ENCODE results near the gene ETNK2. TPM values are rescaled to one million over a fixed set of nuclear protein-coding genes. Genes with fewer than 3 reads are reported as not detected.

Gene ETNK2
- total and polyA plus RNA-seq, 3 experiments from 2014 or later = 0.91 to 6.1 (median 1.1) TPM

GRCh38 chr1:204110894-204111633 lies 40.8 kb downstream of the ETNK2 start:
- ChIA-PET POLR2A (no interaction called here), CTCF (no interaction called here)
- Histone ChIP-seq H3K9me3 (ENCODE audit: low read length) (no peaks in the 10 kb centered on the region), H3K4me1 (ENCODE audit: insufficient read depth, low read length) (no peaks in the 10 kb centered on the region), H3K4me3 (ENCODE audit: low read length) (no peak overlapping the region), H3K36me3 (ENCODE audit: insufficient read depth, low read length) (no peaks in the 10 kb centered on the region), H3K27me3 (ENCODE audit: insufficient read depth, low read length, poor library complexity, severe bottlenecking) (no peaks in the 10 kb centered on the region), H3K27ac (ENCODE audit: low read depth, low read length) (no peak overlapping the region)
- H3K27ac Mint-ChIP-seq = peak overlapping the region in 2 of 8 donors; percentile 3 to 55
- H3K4me3 Mint-ChIP-seq = no peak overlapping the region
- H3K27me3 Mint-ChIP-seq = no peaks in the 10 kb centered on the region
- H3K36me3 Mint-ChIP-seq = peaks cover 0 to 1% (median 0%) of the 10 kb centered on the region in 3 donors
- H3K4me1 Mint-ChIP-seq = peaks cover 5 to 15% (median 9%) of the 10 kb centered on the region in 3 donors
- no peak for DNase-seq
- no peaks in the 10 kb centered on the region for H3K9me3 Mint-ChIP-seq

DNA sequence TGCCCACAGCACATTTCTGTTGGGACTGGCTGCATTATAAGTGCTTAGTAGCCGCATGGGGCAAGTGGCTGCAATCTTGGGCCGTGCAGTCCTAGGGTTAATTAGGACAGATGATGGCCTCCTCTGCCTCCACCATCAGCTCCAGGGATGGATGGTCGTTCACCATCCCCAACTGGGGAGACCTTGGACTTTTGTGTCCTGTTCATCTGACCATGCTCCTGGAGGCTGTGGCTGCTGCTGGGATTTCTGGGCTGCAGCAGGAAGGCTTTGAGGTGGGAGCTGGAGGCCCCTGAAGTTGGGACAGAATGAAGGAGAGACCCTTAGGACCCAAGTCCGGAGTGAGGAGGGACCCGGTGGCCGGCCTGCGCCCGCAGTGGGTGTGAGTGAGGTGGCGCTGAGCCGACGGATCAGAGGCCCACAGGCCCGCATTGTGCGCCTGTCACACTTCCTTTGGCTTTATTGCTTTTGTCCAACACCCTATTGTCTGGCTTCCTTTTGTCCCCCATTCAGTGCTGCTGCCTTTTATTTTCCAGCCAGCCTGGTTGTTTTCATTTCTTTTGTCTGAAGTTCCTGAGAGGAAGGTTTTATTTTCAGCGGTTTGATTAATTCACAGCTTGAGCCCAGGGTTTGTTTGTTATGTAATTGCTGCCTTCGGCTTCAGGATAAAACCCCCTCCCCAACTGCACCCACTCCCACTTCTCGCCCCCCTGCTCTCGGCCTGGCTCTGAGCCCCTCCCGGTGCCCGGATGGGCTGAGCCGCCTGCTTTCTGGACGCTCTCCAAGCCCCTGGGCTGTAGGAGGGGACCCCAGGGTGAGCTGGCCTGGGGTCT lies 43.3 kb downstream of the ETNK2 start:
- POLR2A ChIA-PET = no interaction called here
- CTCF ChIA-PET = interaction anchor here (1.2 kb wide), 1 partner anchor 21 kb away, joined by 3 read pairs; no protein-coding TSS in a partner anchor
- peaks cover 22% of the 10 kb centered on the region for H3K4me1 ChIP-seq (ENCODE audit: insufficient read depth, low read length)

GRCh38 chr1:204107892-204108291 lies 44.0 kb downstream of the ETNK2 start:
- H3K4me1 ChIP-seq (ENCODE audit: insufficient read depth, low read length) = peaks cover 28% of the 10 kb centered on the region
- POLR2A ChIA-PET = no interaction called here
- H3K27ac ChIP-seq (ENCODE audit: low read depth, low read length) = no peak overlapping the region
- H3K4me3 Mint-ChIP-seq = no peak overlapping the region
- peak overlapping the region in 5 of 8 donors; percentile 17 to 80 (median 47) for H3K27ac Mint-ChIP-seq
- no peaks in the 10 kb centered on the region for H3K27me3 Mint-ChIP-seq
- no peaks in the 10 kb centered on the region for H3K27me3 ChIP-seq (ENCODE audit: insufficient read depth, low read length, poor library complexity, severe bottlenecking)
- no peaks in the 10 kb centered on the region for H3K9me3 Mint-ChIP-seq
- no peak overlapping the region for H3K4me3 ChIP-seq (ENCODE audit: low read length)
- no peak for DNase-seq
- peaks cover 0 to 1% (median 0%) of the 10 kb centered on the region in 3 donors for H3K36me3 Mint-ChIP-seq
- peaks cover 34 to 46% (median 39%) of the 10 kb centered on the region in 3 donors for H3K4me1 Mint-ChIP-seq
- H3K36me3 ChIP-seq (ENCODE audit: insufficient read depth, low read length) = no peaks in the 10 kb centered on the region
- no peaks in the 10 kb centered on the region for H3K9me3 ChIP-seq (ENCODE audit: low read length)
- CTCF ChIA-PET = interaction anchor here (1.2 kb wide), 1 partner anchor 21 kb away, joined by 3 read pairs; no protein-coding TSS in a partner anchor

More for the DNA sequence above, 43.3 kb downstream of the ETNK2 start:
- Mint-ChIP-seq H3K4me3 (no peak overlapping the region), H3K9me3 (no peaks in the 10 kb centered on the region), H3K36me3 (peaks cover 0 to 1% (median 0%) of the 10 kb centered on the region in 3 donors), H3K27ac (peak overlapping the region in 5 of 8 donors; percentile 23 to 92 (median 58)), H3K27me3 (no peaks in the 10 kb centered on the region), H3K4me1 (peaks cover 28 to 40% (median 33%) of the 10 kb centered on the region in 3 donors)
- no peak overlapping the region for H3K27ac ChIP-seq (ENCODE audit: low read depth, low read length)
- H3K9me3 ChIP-seq (ENCODE audit: low read length) = no peaks in the 10 kb centered on the region
- no peaks in the 10 kb centered on the region for H3K27me3 ChIP-seq (ENCODE audit: insufficient read depth, low read length, poor library complexity, severe bottlenecking)
- no peak overlapping the region for H3K4me3 ChIP-seq (ENCODE audit: low read length)
- no peaks in the 10 kb centered on the region for H3K36me3 ChIP-seq (ENCODE audit: insufficient read depth, low read length)
- DNase-seq = no peak

- Histone ChIP-seq H3K4me1 (ENCODE audit: insufficient read depth, low read length) (peaks cover 39% of the 10 kb centered on the region), H3K27me3 (ENCODE audit: insufficient read depth, low read length, poor library complexity, severe bottlenecking) (no peaks in the 10 kb centered on the region), H3K4me3 (ENCODE audit: low read length) (no peak overlapping the region), H3K27ac (ENCODE audit: low read depth, low read length) (no peak overlapping the region), H3K9me3 (ENCODE audit: low read length) (no peaks in the 10 kb centered on the region), H3K36me3 (ENCODE audit: insufficient read depth, low read length) (no peaks in the 10 kb centered on the region)
- no peaks in the 10 kb centered on the region for H3K27me3 Mint-ChIP-seq
- no peak overlapping the region for H3K4me3 Mint-ChIP-seq
- CTCF ChIA-PET = interaction anchor here (1.2 kb wide), 1 partner anchor 22 kb away, joined by 3 read pairs; no protein-coding TSS in a partner anchor
- peaks cover 42 to 56% (median 48%) of the 10 kb centered on the region in 3 donors for H3K4me1 Mint-ChIP-seq
- no peaks in the 10 kb centered on the region for H3K9me3 Mint-ChIP-seq
- POLR2A ChIA-PET = no interaction called here
- H3K27ac Mint-ChIP-seq = peak overlapping the region in 7 of 8 donors; percentile 45 to 80 (median 75)
- DNase-seq = no peak
- H3K36me3 Mint-ChIP-seq = no peaks in the 10 kb centered on the region
Observed at GRCh38 chr1:204106825-204107224, 45.0 kb downstream of the ETNK2 start.

- Histone ChIP-seq H3K4me3 (ENCODE audit: low read length) (no peak overlapping the region), H3K36me3 (ENCODE audit: insufficient read depth, low read length) (no peaks in the 10 kb centered on the region), H3K27me3 (ENCODE audit: insufficient read depth, low read length, poor library complexity, severe bottlenecking) (no peaks in the 10 kb centered on the region), H3K4me1 (ENCODE audit: insufficient read depth, low read length) (peaks cover 42% of the 10 kb centered on the region), H3K9me3 (ENCODE audit: low read length) (no peaks in the 10 kb centered on the region), H3K27ac (ENCODE audit: low read depth, low read length) (peak overlapping the region; percentile 43)
- Mint-ChIP-seq H3K4me1 (peaks cover 45 to 60% (median 54%) of the 10 kb centered on the region in 3 donors), H3K27ac (peak overlapping the region; percentile 74 to 98 (median 92)), H3K36me3 (no peaks in the 10 kb centered on the region), H3K4me3 (peak overlapping the region in 6 of 7 donors; percentile 44 to 89 (median 71)), H3K27me3 (no peaks in the 10 kb centered on the region), H3K9me3 (no peaks in the 10 kb centered on the region)
- CTCF ChIA-PET = no interaction called here
- POLR2A ChIA-PET = no interaction called here
- no peak for DNase-seq
Observed at GRCh38 chr1:204105131-204105515, 46.7 kb downstream of the ETNK2 start.

DNA sequence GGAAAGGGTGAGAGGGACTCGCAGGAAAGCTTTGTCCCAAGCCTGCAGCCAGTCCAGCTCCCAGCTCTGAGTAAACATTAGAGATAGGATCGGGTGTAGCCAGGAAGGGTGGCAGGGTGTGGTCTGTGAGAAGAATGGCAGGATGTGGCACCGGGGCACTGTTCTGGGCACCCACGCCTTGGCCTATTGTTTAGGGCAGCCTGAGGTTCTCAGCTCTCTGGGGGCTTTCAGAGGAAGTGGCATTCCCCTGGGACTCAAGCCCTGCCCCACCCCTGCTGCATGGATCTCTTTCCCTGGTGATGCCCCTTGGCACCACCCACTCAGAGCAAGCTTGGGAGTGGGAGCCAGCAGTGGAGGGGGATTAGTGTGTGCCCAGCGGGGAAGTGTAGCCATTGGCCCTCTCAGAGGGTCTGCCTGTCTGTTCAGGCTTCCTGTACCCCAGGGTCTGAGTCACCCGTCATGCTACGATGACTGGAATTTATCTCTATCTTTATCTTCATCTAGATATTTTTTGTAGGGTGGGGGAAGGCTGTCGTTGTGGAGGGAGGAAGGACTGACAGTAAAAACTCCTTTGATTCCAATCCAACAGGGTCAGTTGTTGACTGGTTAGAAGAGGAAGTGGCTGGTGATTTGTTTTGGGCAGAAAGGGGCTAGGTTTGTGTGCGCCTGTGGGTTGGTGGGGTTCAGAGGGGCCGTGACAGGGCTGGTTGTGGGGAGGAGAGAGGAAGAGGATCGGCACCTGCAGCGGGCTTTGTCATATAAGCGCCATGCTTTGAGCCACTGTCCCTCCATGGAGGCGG lies 47.3 kb downstream of the ETNK2 start:
- Histone ChIP-seq H3K36me3 (ENCODE audit: insufficient read depth, low read length) (no peaks in the 10 kb centered on the region), H3K27ac (ENCODE audit: low read depth, low read length) (peak overlapping the region; percentile 54), H3K4me3 (ENCODE audit: low read length) (no peak overlapping the region), H3K9me3 (ENCODE audit: low read length) (no peaks in the 10 kb centered on the region), H3K27me3 (ENCODE audit: insufficient read depth, low read length, poor library complexity, severe bottlenecking) (no peaks in the 10 kb centered on the region), H3K4me1 (ENCODE audit: insufficient read depth, low read length) (peaks cover 42% of the 10 kb centered on the region)
- Mint-ChIP-seq H3K9me3 (no peaks in the 10 kb centered on the region), H3K27ac (peak overlapping the region; percentile 74 to 98 (median 92)), H3K4me3 (peak overlapping the region in 6 of 7 donors; percentile 44 to 89 (median 71)), H3K36me3 (no peaks in the 10 kb centered on the region), H3K4me1 (peaks cover 45 to 60% (median 54%) of the 10 kb centered on the region in 3 donors), H3K27me3 (no peaks in the 10 kb centered on the region)
- POLR2A ChIA-PET = interaction anchor here (1.1 kb wide), 1 partner anchor 30 kb away, joined by 5 read pairs; no protein-coding TSS in a partner anchor
- CTCF ChIA-PET = interaction anchor here (1.2 kb wide), 1 partner anchor 24 kb away, joined by 6 read pairs; no protein-coding TSS in a partner anchor
- DNase-seq = peak in 1 of 5 donors; percentile 25

- Histone ChIP-seq H3K27me3 (ENCODE audit: insufficient read depth, low read length, poor library complexity, severe bottlenecking) (no peaks in the 10 kb centered on the region), H3K4me1 (ENCODE audit: insufficient read depth, low read length) (peaks cover 42% of the 10 kb centered on the region), H3K27ac (ENCODE audit: low read depth, low read length) (peak overlapping the region; percentile 54), H3K9me3 (ENCODE audit: low read length) (no peaks in the 10 kb centered on the region), H3K4me3 (ENCODE audit: low read length) (no peak overlapping the region), H3K36me3 (ENCODE audit: insufficient read depth, low read length) (no peaks in the 10 kb centered on the region)
- CTCF ChIA-PET = interaction anchor here (1.2 kb wide), 1 partner anchor 25 kb away, joined by 6 read pairs; no protein-coding TSS in a partner anchor
- H3K27ac Mint-ChIP-seq = peak overlapping the region; percentile 74 to 98 (median 94)
- no peaks in the 10 kb centered on the region for H3K27me3 Mint-ChIP-seq
- H3K4me1 Mint-ChIP-seq = peaks cover 45 to 62% (median 55%) of the 10 kb centered on the region in 3 donors
- no peaks in the 10 kb centered on the region for H3K9me3 Mint-ChIP-seq
- H3K4me3 Mint-ChIP-seq = peak overlapping the region in 3 of 7 donors; percentile 78 to 87 (median 84)
- H3K36me3 Mint-ChIP-seq = no peaks in the 10 kb centered on the region
- POLR2A ChIA-PET = no interaction called here
- no peak for DNase-seq
Observed at GRCh38 chr1:204103431-204103741, 48.5 kb downstream of the ETNK2 start.
